Endometrium (tissue), 2 donors: ENCODE data around the gene MRPL38.

Source experiments
- FAIRE-seq: peaks from 2 replicates; lab custom pipeline; 2012; peaks lifted over from hg19 to GRCh38; lab: Jason Lieb, UNC
- donor health status: control.
- donor health status: control.

The MRPL38 gene

DNA sequence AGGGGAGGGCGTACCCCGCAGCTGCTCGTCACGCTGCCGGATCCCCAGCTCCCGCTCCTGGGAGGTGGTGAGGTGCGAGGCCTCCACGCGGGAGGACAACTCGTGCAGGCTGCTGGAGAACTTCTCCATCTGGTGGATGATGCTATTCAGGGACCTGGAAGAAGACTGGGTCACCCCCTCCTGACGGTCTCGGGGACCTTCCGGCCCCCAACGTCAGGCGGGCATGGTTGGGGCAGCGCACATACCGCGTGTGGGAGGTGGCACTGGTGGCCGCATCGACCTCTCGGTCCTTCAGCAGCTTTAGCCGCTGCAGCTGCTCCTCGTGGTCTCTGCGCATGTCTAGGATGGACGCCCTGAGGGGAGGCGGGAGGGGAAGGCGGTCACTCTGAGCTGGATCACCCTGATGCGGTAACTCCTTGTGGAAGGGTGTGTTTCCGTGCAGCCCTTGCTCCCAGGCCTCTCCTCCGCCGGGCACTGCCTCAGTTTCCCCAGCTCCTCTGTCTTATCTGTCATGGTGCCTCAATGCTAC is 13.3 kb upstream of the MRPL38 start:
- FAIRE-seq, result no peak

GRCh38 chr17:75917141-75917916 is 12.6 kb upstream of the MRPL38 start:
- no peak for FAIRE-seq

DNA sequence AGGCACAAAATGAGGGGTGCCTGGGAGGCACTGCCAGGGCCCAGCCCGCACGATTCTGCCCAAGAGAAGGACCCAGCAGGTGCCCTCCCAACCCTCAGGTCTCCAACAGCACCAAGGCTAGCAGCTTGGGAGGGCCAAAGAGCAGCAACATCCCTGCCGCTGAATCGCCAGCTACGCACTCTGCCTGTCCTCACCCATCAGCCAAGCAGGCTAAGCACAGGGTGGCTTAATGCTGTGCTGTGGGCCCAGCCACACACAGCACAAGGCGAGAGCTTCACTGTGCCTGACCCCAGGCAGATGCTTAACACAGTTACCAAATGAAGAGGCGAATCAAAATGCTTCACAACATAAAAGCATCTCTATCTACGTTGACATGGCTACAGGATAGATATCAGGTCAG is 10.6 kb upstream of the MRPL38 start:
- FAIRE-seq, result no peak

- no peak for FAIRE-seq
Observed at GRCh38 chr17:75914643-75915267, 10.1 kb upstream of the MRPL38 start.

DNA sequence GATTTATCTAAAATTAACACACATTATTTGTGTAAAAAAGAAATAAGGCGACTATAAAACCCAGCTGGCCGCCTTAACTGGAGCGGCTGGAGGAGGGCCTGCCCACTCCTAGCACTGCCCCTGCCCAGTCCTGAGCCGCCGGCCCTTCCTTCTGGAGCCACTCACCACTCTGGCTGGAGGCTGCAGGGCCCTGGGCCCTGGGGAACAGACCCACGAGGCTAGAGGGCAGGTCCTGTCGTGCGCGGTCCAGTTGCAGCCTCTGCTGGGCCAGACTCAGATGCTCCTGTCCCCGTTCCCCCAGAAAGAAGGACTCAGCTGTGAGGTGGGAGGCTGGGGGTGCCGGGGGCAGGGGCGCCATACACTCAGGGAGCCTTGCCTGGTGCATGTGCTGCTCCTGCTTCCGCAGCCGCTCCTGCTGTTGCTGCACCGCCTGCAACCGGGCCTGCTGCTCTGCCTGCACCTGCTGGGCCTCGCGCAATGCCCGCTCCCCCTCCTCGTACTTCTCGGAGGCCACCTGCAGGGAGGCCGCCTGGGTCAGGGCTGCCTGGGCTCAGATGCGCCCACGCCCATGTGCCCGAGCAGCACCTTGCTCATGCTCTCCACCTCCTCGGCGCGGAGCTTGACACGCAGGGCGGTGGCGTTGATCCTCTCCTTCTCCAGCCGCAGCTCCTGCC is 9.0 kb upstream of the MRPL38 start:
- FAIRE-seq, result no peak

DNA sequence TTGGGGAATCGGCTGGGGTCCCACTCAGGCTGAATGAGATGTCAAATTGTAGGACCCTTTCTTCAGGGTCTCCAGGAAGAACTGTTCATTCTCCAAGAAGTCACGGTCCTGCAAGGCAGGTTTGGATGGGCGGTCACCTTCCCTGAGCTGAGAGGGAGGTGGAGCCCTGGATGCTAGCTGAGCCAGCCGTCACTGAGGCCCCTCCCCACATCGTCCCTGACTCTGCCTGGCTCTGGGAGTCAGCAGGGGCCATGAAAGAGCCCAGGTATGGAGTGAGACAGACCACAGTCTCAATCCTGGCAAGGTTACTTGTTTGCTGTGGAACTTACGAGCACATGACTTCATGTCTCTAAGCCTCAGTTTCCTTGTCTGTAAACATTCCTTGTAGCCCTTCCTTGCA is 6.0 kb upstream of the MRPL38 start:
- no peak for FAIRE-seq

DNA sequence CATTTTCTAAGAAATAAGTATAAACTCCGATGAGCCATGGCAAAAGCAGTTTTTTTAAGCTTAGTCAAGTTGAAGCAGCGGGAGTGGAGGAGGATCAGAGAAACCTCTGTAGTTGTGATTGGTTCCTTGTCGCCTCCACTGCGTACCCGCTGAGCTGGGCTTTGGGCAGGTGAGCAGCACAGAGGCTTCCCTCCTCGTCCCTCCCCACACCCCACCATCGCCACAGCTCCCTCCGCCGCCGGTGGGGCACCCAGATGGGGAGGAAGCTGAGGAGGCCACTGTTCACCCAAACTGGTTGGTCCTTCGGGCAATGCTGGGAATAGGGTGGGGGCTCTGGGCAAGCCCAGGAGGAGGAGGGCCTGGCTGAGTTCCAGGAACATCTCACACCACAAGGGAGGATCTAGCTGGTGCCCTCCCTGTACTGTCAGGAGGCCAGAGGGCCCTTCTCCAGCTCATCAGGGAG is 5.2 kb upstream of the MRPL38 start:
- FAIRE-seq, result no peak

- no peak for FAIRE-seq
Observed at GRCh38 chr17:75909051-75909811, 4.5 kb upstream of the MRPL38 start.

DNA sequence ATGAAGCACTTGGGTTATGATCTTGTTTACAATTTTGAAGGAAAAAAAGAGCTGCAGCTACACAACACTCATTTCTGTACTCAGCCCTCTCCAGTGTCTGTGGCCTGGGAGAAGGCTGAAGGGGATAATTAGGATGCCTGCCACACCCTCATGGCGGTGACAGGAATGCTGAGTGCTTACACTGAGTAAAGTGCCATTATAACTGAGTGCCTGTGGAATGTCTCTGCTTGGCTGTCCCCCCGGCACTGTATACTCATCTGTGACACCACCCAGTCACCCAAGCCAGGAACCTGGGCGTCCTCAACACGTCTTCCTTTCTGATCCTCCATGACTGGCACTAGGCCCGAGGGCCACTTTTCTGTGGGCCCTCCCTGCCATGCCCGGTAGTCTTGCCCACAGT is 3.5 kb upstream of the MRPL38 start:
- FAIRE-seq, result no peak

DNA sequence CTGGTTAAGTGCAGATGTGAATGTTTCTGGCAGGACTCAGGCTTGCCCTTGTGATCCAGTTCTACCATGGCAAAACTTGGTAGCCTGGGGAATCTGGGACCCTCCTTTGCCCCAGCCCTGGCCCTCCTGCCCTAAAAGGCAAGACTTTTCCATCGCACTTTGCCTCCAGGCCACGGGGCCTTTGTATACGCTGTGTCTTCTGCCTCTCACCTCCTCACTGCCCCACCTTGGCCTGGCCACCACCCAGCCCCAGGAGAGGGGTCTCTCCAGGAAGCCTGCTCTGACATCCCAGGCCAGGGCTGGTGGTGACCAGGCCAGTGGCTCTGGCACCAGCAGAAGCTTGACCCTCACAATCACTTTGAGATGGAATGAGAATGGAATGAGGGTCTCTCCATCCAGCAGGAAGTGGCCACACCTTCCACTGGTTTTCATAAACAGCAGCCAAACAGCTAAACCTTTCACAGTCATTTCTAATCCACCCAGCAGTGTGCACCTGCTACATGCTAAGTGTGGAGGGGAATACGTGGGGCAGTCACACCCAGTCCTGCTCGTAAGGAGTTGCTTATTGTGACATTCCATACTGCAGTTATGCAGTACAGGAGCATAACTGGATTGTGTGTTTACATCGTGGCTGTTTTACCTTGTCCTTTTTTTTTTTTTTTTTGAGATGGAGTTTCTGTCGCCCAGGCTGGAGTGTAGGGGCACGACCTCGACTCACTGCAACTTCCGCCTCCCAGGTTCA is 1.6 kb upstream of the MRPL38 start:
- no peak for FAIRE-seq

DNA sequence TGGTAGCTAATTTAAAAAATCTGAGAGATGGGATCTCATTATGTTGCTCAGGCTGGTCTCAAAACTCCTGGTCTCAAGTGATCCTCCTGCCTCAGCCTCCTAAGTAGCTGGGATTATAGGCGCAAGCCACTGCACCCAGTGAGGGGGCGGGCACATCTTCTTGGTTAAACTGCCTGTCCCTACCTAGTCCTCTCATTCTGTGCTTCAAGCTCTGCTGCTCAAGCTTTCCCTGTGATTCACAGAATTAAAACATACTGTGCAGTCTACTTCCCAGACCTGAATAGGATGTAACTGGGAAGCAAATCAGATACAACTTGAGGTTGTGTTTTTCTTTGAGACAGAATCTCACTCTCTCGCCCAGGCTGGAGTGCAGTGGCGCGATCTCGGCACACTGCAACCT is 2.3 kb downstream of the MRPL38 start:
- FAIRE-seq, result no peak

DNA sequence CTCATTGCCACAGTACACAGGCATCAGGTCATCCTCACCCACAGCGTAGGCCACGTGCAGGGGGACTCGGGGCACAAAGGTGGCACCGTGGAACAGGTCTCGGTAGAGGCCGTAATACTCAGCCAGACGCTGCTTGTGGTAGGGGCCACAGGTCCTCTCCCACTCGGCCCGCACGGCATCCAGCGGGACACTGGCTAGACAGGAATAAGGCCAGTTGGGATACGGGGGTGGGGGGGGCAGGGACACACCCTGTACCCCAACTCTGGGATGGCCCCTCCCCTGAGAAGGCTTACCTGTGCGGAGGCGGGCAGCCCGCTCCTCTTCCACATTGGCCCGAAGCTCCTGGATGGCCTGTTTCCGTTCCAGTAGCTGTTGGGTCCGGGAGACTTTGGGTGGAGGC is 3.0 kb downstream of the MRPL38 start:
- no peak for FAIRE-seq

GRCh38 chr17:75900691-75901533 is 3.8 kb downstream of the MRPL38 start:
- no peak for FAIRE-seq

DNA sequence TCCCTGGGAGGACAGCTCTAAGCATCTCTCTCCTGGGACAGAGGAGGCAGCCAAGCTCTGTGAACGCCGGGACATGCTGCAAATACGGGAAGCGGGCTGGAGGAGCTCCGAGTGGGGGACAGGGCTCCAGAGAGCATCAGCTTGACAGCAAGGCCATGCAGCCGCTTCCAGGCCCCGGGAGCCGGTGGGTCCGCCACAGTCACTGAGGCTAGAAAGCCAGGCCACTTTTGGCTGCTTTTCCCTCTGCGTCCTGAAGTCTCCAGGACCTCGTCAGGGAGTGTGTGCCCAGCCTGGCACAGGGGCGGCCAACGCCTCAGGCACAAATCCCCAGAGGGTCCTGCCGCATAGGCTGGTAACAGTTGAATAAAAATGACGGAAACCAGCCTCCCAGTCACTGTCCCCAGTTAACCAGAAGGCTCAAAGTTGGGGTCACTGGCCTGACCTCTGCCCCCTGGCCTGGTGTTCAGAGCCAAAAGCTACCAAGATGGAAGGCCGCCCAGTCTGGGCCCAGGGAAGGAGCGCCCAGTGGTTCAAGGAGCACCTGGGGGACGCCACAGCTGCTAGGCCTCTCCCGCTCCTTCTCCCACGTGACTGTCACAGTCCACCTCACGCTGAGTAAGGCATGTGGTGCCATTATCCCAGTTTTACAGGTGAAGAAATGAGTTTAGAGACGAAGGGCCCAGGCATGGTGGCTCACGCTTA is 4.8 kb downstream of the MRPL38 start:
- FAIRE-seq, result no peak

DNA sequence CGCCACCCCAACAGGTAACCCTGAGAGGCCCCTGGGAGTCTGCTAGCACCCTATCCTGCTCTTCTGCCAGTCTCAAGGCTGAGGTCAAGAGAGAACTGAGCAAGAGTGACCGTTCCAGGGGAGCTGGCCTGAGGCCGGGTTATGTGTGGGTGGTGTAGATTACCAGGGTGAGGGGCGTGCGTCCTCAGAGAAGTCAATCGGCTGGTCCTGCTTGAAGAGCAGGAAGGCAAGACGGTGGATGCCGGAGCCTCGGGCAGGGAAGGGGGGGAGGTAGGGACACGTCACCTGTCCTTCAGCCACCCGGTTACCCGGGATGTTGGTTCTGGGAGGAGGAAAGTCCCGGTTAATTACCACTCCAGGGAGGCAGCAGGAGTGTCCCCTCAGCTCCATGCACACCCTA is 5.3 kb downstream of the MRPL38 start:
- FAIRE-seq, result no peak

DNA sequence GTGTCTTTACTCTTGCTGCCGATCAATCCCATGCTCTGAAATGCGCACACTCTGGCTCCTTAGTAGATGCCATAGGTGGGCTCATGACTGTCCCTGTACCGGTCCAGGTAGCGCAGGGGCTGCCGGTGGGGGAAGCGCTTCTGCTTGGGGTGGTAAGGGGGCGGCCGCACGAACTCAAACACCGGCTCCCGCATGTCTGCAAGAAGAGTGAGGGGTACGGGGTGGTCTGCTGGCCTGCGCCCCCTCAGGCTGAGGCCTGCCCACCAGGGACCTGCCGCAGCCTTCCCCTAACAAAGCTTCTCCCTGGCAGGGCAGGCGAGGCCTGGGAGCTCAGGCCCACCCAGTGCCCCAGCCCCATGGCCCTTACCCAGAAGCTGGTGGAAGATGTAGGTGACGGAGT is 5.9 kb downstream of the MRPL38 start:
- FAIRE-seq, result no peak

DNA sequence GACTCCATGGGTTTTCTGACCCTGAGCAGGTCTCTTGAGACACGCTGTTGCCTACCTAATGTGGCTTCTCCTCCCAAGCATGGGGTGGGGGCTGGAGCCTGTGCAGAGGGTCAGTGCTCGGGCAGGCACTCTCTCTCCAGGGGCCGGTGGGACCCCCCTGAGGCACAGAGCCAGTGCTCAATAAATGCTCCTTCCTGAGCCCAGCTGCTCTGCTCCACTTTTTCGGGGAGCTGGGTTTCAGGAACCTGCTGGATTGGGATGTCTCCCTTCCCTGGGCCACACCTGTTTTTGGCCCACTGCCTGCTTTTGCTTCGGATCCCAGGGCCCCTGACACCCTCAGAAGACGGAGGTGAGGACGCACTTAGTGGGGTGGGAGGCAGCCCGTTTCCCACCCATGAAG is 6.6 kb downstream of the MRPL38 start:
- no peak for FAIRE-seq

- FAIRE-seq, result no peak
Observed at GRCh38 chr17:75897160-75898019, 7.3 kb downstream of the MRPL38 start.
